ENCODE data around the gene PELI1.

Gene PELI1

GRCh38 chr2:64130333-64130732 lies 13.9 kb downstream of the PELI1 start:
- Histone ChIP-seq H3K27me3 (ENCODE audit: control insufficient read depth, low read length) (no peaks in the 10 kb centered on the region), H3F3A (ENCODE audit: control insufficient read depth, insufficient read depth) (peaks cover 10% of the 10 kb centered on the region), H3K9me3 (ENCODE audit: control insufficient read depth, insufficient read depth, low read length) (no peaks in the 10 kb centered on the region), H3K27ac (ENCODE audit: low read depth, low read length) (no peak overlapping the region), H3K4me2 (ENCODE audit: low read length) (peak overlapping the region; percentile 36), H3K4me1 (ENCODE audit: control insufficient read depth, low read length) (peaks cover 93% of the 10 kb centered on the region), H3K4me3 (ENCODE audit: low read length) (no peak overlapping the region), H3K9me2 (replicated peaks; ENCODE audit: control insufficient read depth, low read length) (no peaks in the 10 kb centered on the region), H4K20me1 (ENCODE audit: control insufficient read depth, insufficient read depth, low read depth, low read length) (peaks cover 27% of the 10 kb centered on the region), H3K79me2 (ENCODE audit: control insufficient read depth, low read length) (peaks cover 100% of the 10 kb centered on the region), H3K36me3 (ENCODE audit: control insufficient read depth, low read length) (peaks cover 88% of the 10 kb centered on the region)
- no peak for TF ChIP-seq EZH2phosphoT487 (IDR thresholded peaks at IDR 0.05; ENCODE audit: borderline replicate concordance, low read length)
- no peak for TF ChIP-seq CTCF (IDR thresholded peaks at IDR 0.05; ENCODE audit: low read depth, low read length, poor library complexity, severe bottlenecking)

- 0 out of 2 replicates have a peak overlapping the region, but pooled peaks have one; percentile 14 for H3K4me2 ChIP-seq (ENCODE audit: low read length)
- H3K4me1 ChIP-seq (ENCODE audit: control insufficient read depth, low read length): peaks cover 93% of the 10 kb centered on the region
- TF ChIP-seq CTCF (IDR thresholded peaks at IDR 0.05; ENCODE audit: low read depth, low read length, poor library complexity, severe bottlenecking) (no peak), EZH2phosphoT487 (IDR thresholded peaks at IDR 0.05; ENCODE audit: borderline replicate concordance, low read length) (no peak)
- H3K79me2 ChIP-seq (ENCODE audit: control insufficient read depth, low read length): peaks cover 100% of the 10 kb centered on the region
- peaks cover 27% of the 10 kb centered on the region for H4K20me1 ChIP-seq (ENCODE audit: control insufficient read depth, insufficient read depth, low read depth, low read length)
- H3F3A ChIP-seq (ENCODE audit: control insufficient read depth, insufficient read depth): peaks cover 15% of the 10 kb centered on the region
- H3K9me3 ChIP-seq (ENCODE audit: control insufficient read depth, insufficient read depth, low read length): no peaks in the 10 kb centered on the region
- no peaks in the 10 kb centered on the region for H3K9me2 ChIP-seq (replicated peaks; ENCODE audit: control insufficient read depth, low read length)
- H3K36me3 ChIP-seq (ENCODE audit: control insufficient read depth, low read length): peaks cover 85% of the 10 kb centered on the region
- H3K4me3 ChIP-seq (ENCODE audit: low read length): no peak overlapping the region
- no peak overlapping the region for H3K27ac ChIP-seq (ENCODE audit: low read depth, low read length)
- H3K27me3 ChIP-seq (ENCODE audit: control insufficient read depth, low read length): no peaks in the 10 kb centered on the region
Measured at GRCh38 chr2:64128943-64129391, 15.3 kb downstream of the PELI1 start.

GRCh38 chr2:64128406-64128805 lies 15.8 kb downstream of the PELI1 start:
- no peak for TF ChIP-seq EZH2phosphoT487 (IDR thresholded peaks at IDR 0.05; ENCODE audit: borderline replicate concordance, low read length)
- no peak for TF ChIP-seq CTCF (IDR thresholded peaks at IDR 0.05; ENCODE audit: low read depth, low read length, poor library complexity, severe bottlenecking)
- H3K4me3 ChIP-seq (ENCODE audit: low read length): no peak overlapping the region
- H3K79me2 ChIP-seq (ENCODE audit: control insufficient read depth, low read length): peaks cover 100% of the 10 kb centered on the region
- H3K4me1 ChIP-seq (ENCODE audit: control insufficient read depth, low read length): peaks cover 93% of the 10 kb centered on the region
- no peaks in the 10 kb centered on the region for H3K9me2 ChIP-seq (replicated peaks; ENCODE audit: control insufficient read depth, low read length)
- H3K27ac ChIP-seq (ENCODE audit: low read depth, low read length): no peak overlapping the region
- peaks cover 27% of the 10 kb centered on the region for H4K20me1 ChIP-seq (ENCODE audit: control insufficient read depth, insufficient read depth, low read depth, low read length)
- H3K4me2 ChIP-seq (ENCODE audit: low read length): no peak overlapping the region; the same call in 1 of the 2 replicates
- no peaks in the 10 kb centered on the region for H3K27me3 ChIP-seq (ENCODE audit: control insufficient read depth, low read length)
- H3K9me3 ChIP-seq (ENCODE audit: control insufficient read depth, insufficient read depth, low read length): no peaks in the 10 kb centered on the region
- peaks cover 85% of the 10 kb centered on the region for H3K36me3 ChIP-seq (ENCODE audit: control insufficient read depth, low read length)
- peaks cover 19% of the 10 kb centered on the region for H3F3A ChIP-seq (ENCODE audit: control insufficient read depth, insufficient read depth)

All from DOHH2 (cell line).